Measurements from ENCODE around the gene FGF18.

DNA sequence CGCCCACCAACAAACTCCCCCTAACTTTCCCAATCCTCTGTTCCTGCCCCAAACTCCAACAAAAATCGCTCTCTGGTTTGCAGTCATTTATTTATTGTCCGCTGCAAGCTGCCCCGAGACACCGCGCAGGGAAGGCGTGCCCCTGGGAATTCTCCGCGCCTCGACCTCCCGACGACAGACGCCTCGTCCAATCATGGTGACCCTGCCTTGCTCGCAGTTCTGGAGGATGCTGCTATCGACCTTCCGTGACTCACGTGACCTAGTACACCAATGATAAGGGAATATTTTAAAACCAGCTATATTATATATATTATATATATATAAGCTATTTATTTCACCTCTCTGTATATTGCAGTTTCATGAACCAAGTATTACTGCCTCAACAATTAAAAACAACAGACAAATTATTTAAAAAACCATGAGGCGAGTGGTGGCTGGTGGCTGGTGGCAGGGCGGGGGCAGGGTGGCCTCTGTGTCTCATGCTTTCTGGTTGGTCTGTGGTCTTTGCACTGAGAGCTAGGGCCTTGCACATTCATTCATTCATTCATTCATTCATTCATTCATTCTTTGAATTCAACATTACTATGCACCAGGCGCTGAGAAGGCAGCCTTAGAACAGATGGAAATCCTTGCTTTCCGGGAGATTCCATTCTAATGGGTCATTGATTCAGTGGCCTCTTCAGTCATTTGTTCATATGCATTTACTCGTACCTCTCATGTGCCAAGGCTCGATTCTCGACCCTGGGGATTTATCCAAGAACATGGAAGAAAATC lies 37.9 kb downstream of the FGF18 start:
- TF ChIP-seq, protein P1, sequence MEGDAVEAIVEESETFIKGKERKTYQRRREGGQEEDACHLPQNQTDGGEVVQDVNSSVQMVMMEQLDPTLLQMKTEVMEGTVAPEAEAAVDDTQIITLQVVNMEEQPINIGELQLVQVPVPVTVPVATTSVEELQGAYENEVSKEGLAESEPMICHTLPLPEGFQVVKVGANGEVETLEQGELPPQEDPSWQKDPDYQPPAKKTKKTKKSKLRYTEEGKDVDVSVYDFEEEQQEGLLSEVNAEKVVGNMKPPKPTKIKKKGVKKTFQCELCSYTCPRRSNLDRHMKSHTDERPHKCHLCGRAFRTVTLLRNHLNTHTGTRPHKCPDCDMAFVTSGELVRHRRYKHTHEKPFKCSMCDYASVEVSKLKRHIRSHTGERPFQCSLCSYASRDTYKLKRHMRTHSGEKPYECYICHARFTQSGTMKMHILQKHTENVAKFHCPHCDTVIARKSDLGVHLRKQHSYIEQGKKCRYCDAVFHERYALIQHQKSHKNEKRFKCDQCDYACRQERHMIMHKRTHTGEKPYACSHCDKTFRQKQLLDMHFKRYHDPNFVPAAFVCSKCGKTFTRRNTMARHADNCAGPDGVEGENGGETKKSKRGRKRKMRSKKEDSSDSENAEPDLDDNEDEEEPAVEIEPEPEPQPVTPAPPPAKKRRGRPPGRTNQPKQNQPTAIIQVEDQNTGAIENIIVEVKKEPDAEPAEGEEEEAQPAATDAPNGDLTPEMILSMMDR (IDR thresholded peaks at IDR 0.05; ENCODE audit: poor library complexity, severe bottlenecking): no peak
- TF ChIP-seq EP300 (conservative IDR thresholded peaks at IDR 0.05; ENCODE audit: poor library complexity, severe bottlenecking): no peak
- TF ChIP-seq POLR2AphosphoS5 (IDR thresholded peaks at IDR 0.05): no peak
- no peak for TF ChIP-seq EZH2 (IDR thresholded peaks at IDR 0.05; ENCODE audit: borderline replicate concordance, insufficient read depth, low read length, poor library complexity, severe bottlenecking)
- no peak for TF ChIP-seq TAF1 (IDR thresholded peaks at IDR 0.05; ENCODE audit: low read depth)
- no peak for TF ChIP-seq SMC3 (conservative IDR thresholded peaks at IDR 0.05; ENCODE audit: poor library complexity)

Measured in neural cell (in vitro differentiated cells).